ENCODE measurements around the gene STPG3. TPM values are rescaled to one million over a fixed set of nuclear protein-coding genes. Genes with fewer than 3 reads are reported as not detected.

The STPG3 gene
- total RNA-seq, 1 donor from 2014 or later: 0.31 TPM

GRCh38 chr9:137232510-137232909 lies 18.6 kb upstream of the STPG3 start:
- Mint-ChIP-seq H3K27ac (no peak overlapping the region), H3K36me3 (no peaks in the 10 kb centered on the region), H3K27me3 (peaks cover 2% of the 10 kb centered on the region), H3K9me3 (no peaks in the 10 kb centered on the region), H3K4me3 (no peak overlapping the region), H3K4me1 (ENCODE audit: unreplicated experiment) (peaks cover 3% of the 10 kb centered on the region)
- no peak for TF ChIP-seq CTCF (conservative IDR thresholded peaks at IDR 0.05)
- DNase-seq (ENCODE audit: extremely low spot score, unreplicated experiment): no peak

GRCh38 chr9:137233143-137233980 lies 17.7 kb upstream of the STPG3 start:
- Mint-ChIP-seq H3K36me3 (no peaks in the 10 kb centered on the region), H3K4me3 (no peak overlapping the region), H3K9me3 (no peaks in the 10 kb centered on the region), H3K4me1 (ENCODE audit: unreplicated experiment) (no peaks in the 10 kb centered on the region), H3K27me3 (no peaks in the 10 kb centered on the region), H3K27ac (no peak overlapping the region)
- no peak for DNase-seq (ENCODE audit: extremely low spot score, unreplicated experiment)
- TF ChIP-seq CTCF (conservative IDR thresholded peaks at IDR 0.05): no peak

- Mint-ChIP-seq H3K4me3 (no peak overlapping the region), H3K27ac (no peak overlapping the region)
- DNase-seq (ENCODE audit: extremely low spot score, unreplicated experiment): no peak
Observed at GRCh38 chr9:137234055-137234697, 16.9 kb upstream of the STPG3 start.

GRCh38 chr9:137234758-137235423 lies 16.2 kb upstream of the STPG3 start:
- Mint-ChIP-seq H3K27me3 (no peaks in the 10 kb centered on the region), H3K9me3 (no peaks in the 10 kb centered on the region), H3K27ac (peak overlapping the region; percentile 46), H3K36me3 (no peaks in the 10 kb centered on the region), H3K4me1 (ENCODE audit: unreplicated experiment) (peaks cover 5% of the 10 kb centered on the region), H3K4me3 (peak overlapping the region; percentile 34)
- no peak for DNase-seq (ENCODE audit: extremely low spot score, unreplicated experiment)
- TF ChIP-seq CTCF (conservative IDR thresholded peaks at IDR 0.05): no peak

More at GRCh38 chr9:137234055-137234697, 16.9 kb upstream of the STPG3 start:
- Mint-ChIP-seq H3K36me3 (no peaks in the 10 kb centered on the region), H3K9me3 (no peaks in the 10 kb centered on the region), H3K27me3 (no peaks in the 10 kb centered on the region), H3K4me1 (ENCODE audit: unreplicated experiment) (peaks cover 4% of the 10 kb centered on the region)
- no peak for TF ChIP-seq CTCF (conservative IDR thresholded peaks at IDR 0.05)

GRCh38 chr9:137235424-137236237 lies 15.5 kb upstream of the STPG3 start:
- no peak for DNase-seq (ENCODE audit: extremely low spot score, unreplicated experiment)
- H3K27me3 Mint-ChIP-seq: no peaks in the 10 kb centered on the region
- H3K9me3 Mint-ChIP-seq: no peaks in the 10 kb centered on the region
- TF ChIP-seq CTCF (conservative IDR thresholded peaks at IDR 0.05): peak; percentile 24
- peaks cover 5% of the 10 kb centered on the region for H3K4me1 Mint-ChIP-seq (ENCODE audit: unreplicated experiment)
- peak overlapping the region; percentile 46 for H3K27ac Mint-ChIP-seq
- H3K36me3 Mint-ChIP-seq: no peaks in the 10 kb centered on the region
- H3K4me3 Mint-ChIP-seq: peak overlapping the region; percentile 34

All from type B pancreatic cell (in vitro differentiated cells).